OCI-LY1 (cell line): ENCODE results near the gene PGS1.

ENCODE experiments used
- H2AFZ ChIP-seq: fragments of 200-600 bp; sonication (generic), shearing (Covaris generic); 2 replicates; pipeline ENCODE4 v1.6.0; 2014; ENCODE audit warnings: antibody characterized with exemption, mild to moderate bottlenecking, low read length
- H3F3A ChIP-seq: fragments of 200-600 bp; sonication (generic), shearing (Covaris generic); 2 replicates; pipeline ENCODE4 v1.6.0; 2014; ENCODE audit warnings: mild to moderate bottlenecking, antibody characterized with exemption, low read length, moderate library complexity; ENCODE audit not compliant: insufficient read depth
- H3K27ac ChIP-seq: fragments of 200-600 bp; sonication (generic); 2 replicates; pipeline ENCODE4 v1.5.1; 2014; ENCODE audit warnings: low read length, mixed run types, mild to moderate bottlenecking, low read depth; ENCODE audit not compliant: poor library complexity, severe bottlenecking
- H3K27me3 ChIP-seq: fragments of 200-600 bp; sonication (generic); 2 replicates; pipeline ENCODE4 v1.6.0; 2014; ENCODE audit warnings: antibody characterized with exemption, mild to moderate bottlenecking, low read length, moderate library complexity; ENCODE audit not compliant: insufficient read depth
- H3K36me3 ChIP-seq: fragments of 200-600 bp; sonication (generic); 2 replicates; pipeline ENCODE4 v1.6.1; 2014; ENCODE audit warnings: mild to moderate bottlenecking, antibody characterized with exemption, low read length, moderate library complexity, mixed read lengths; ENCODE audit not compliant: insufficient read depth
- H3K4me1 ChIP-seq: fragments of 200-600 bp; sonication (generic); 2 replicates; pipeline ENCODE4 v1.5.1; 2014; ENCODE audit warnings: mild to moderate bottlenecking, low read length, moderate library complexity; ENCODE audit not compliant: insufficient read depth, severe bottlenecking
- H3K4me2 ChIP-seq: fragments of 200-600 bp; sonication (generic), shearing (Covaris generic); 2 replicates; pipeline ENCODE4 v1.6.1; 2014; ENCODE audit warnings: low read length
- H3K4me3 ChIP-seq: fragments of 200-600 bp; sonication (generic); 2 replicates; pipeline ENCODE4 v1.5.1; 2014; ENCODE audit warnings: low read length, low read depth, mild to moderate bottlenecking, mixed read lengths; ENCODE audit not compliant: poor library complexity, severe bottlenecking
- H3K79me2 ChIP-seq: fragments of 200-600 bp; shearing (Covaris generic); 2 replicates; pipeline ENCODE4 v1.6.1; 2016; ENCODE audit warnings: mixed run types, low read length, mixed read lengths; ENCODE audit not compliant: insufficient read depth
- H3K9ac ChIP-seq: fragments of 200-600 bp; sonication (generic), shearing (Covaris generic); 2 replicates; pipeline ENCODE4 v1.6.1; 2014; ENCODE audit warnings: mild to moderate bottlenecking, low read length, mixed read lengths
- H3K9me2 ChIP-seq: fragments of 200-600 bp; sonication (generic), shearing (Covaris generic); 2 replicates; pipeline ENCODE4 v1.6.1; 2014; ENCODE audit warnings: low read depth, mild to moderate bottlenecking, low read length, mixed read lengths
- H3K9me3 ChIP-seq: fragments of 200-600 bp; shearing (Covaris generic); 2 replicates; pipeline ENCODE4 v1.6.1; 2014; ENCODE audit warnings: low read length, mixed read lengths
- H4K20me1 ChIP-seq: fragments of 200-600 bp; sonication (generic), shearing (Covaris generic); 2 replicates; pipeline ENCODE4 v1.6.0; 2016; ENCODE audit warnings: mild to moderate bottlenecking, low read length; ENCODE audit not compliant: insufficient read depth
- CTCF ChIP-seq: fragments of 200-600 bp; sonication (generic), shearing (Covaris generic); IDR thresholded peaks from 2 replicates; pipeline ENCODE4 v1.5.1; 2017; ENCODE audit warnings: mild to moderate bottlenecking, antibody characterized with exemption, low read length, moderate library complexity, mixed read lengths
- EZH2 ChIP-seq: fragments of 200-600 bp; sonication (generic), shearing (Covaris generic); IDR thresholded peaks from 2 replicates; pipeline ENCODE4 v1.8.0; 2017; ENCODE audit warnings: borderline replicate concordance, mixed run types, mild to moderate bottlenecking, antibody characterized with exemption, low read length, moderate library complexity, mixed read lengths

The PGS1 gene

DNA sequence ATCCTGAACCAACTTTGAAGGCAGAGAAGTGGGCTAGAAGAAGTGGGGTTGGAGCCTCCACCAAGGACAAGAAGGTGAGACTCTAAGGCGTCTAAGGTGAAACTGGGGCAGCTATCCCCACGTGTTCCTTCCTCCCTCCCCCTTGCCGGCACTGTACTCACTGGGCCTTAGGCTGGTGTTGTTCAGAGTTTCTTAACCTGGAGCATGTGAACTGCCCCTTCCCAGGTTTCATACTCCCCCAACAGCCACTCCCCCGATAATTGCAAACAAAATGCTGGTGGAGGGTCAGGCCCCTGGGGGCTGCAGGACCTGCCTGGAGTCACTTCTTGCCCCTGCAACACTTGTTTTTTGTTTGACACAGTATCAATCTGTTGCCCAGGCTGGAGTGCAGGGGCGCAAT, 11.3 kb upstream of the PGS1 start:
- H3K4me3 ChIP-seq = no peak overlapping the region
- no peak overlapping the region for H3K4me2 ChIP-seq
- no peaks in the 10 kb centered on the region for H3K9me2 ChIP-seq
- no peaks in the 10 kb centered on the region for H4K20me1 ChIP-seq
- H3K36me3 ChIP-seq = no peaks in the 10 kb centered on the region
- no peak overlapping the region for H3K9ac ChIP-seq
- no peaks in the 10 kb centered on the region for H3K4me1 ChIP-seq
- TF ChIP-seq EZH2 = no peak
- no peak for TF ChIP-seq CTCF
- H3K9me3 ChIP-seq = no peaks in the 10 kb centered on the region
- H3K79me2 ChIP-seq = no peaks in the 10 kb centered on the region
- H3K27me3 ChIP-seq = peaks cover 14% of the 10 kb centered on the region
- no peaks in the 10 kb centered on the region for H3F3A ChIP-seq
- H2AFZ ChIP-seq = no peak overlapping the region
- H3K27ac ChIP-seq = no peak overlapping the region

DNA sequence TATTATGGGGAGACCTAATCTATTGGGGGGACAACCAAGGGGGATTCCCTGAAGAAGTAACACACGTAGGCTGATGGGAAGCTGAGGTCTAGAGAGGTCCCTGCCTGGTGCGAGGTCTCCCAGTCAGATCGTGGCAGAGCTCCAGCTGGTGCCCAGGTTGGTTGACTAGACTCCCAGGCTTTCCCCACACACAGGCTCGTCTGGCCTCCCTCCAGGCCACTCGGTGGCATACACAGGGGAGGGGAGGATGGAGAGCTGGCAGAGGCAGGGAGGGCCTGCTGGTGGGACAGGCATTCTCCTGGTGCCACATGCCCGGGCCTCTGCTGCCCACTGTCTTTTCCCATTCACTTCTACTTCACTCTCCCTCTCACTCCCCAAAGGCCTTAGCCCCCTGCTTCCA, 10.1 kb upstream of the PGS1 start:
- H3K9me3 ChIP-seq = no peaks in the 10 kb centered on the region
- H3F3A ChIP-seq = no peaks in the 10 kb centered on the region
- no peak overlapping the region for H3K4me2 ChIP-seq
- H3K79me2 ChIP-seq = no peaks in the 10 kb centered on the region
- H4K20me1 ChIP-seq = no peaks in the 10 kb centered on the region
- no peak overlapping the region for H3K27ac ChIP-seq
- H3K4me1 ChIP-seq = no peaks in the 10 kb centered on the region
- H3K9me2 ChIP-seq = no peaks in the 10 kb centered on the region
- H3K9ac ChIP-seq = no peak overlapping the region
- H2AFZ ChIP-seq = no peak overlapping the region
- no peaks in the 10 kb centered on the region for H3K36me3 ChIP-seq
- no peak overlapping the region for H3K4me3 ChIP-seq
- TF ChIP-seq CTCF (no peak), EZH2 (no peak)
- H3K27me3 ChIP-seq = peaks cover 18% of the 10 kb centered on the region

DNA sequence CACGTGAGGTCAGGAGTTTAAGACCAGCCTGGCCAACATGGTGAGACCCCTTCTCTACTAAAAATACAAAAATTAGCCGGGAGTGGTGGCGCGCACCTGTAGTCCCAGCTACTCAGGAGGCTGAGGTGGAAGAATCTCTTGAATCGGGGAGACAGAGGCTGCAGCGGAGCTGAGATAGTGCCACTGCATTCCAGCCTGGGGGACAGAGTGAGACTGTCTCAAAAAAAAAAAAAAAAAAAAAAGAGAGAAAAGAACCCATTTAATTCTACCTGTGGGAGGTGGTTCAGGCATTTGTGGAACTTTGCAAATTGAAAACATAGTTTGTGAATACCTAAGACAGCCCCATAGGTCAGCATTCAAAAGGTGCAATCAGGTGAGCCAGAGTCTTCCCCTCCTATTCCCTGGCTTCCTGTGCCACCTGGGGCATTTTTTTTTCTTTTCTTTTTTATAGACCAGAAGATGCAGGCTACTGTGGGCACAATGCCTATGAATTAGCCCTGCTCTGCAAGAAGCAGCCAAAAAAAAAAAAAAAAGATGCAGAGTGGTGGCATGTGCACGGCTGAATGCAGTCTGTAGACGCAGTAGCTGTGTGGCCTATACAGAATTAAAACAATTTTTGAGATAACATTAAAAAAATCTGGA, 9.5 kb upstream of the PGS1 start:
- no peaks in the 10 kb centered on the region for H3K36me3 ChIP-seq
- H3K9me3 ChIP-seq = no peaks in the 10 kb centered on the region
- H3K27me3 ChIP-seq = peaks cover 18% of the 10 kb centered on the region
- H3K4me2 ChIP-seq = no peak overlapping the region
- H3K9me2 ChIP-seq = no peaks in the 10 kb centered on the region
- H2AFZ ChIP-seq = no peak overlapping the region
- no peak overlapping the region for H3K4me3 ChIP-seq
- no peak overlapping the region for H3K9ac ChIP-seq
- H3F3A ChIP-seq = no peaks in the 10 kb centered on the region
- H3K27ac ChIP-seq = no peak overlapping the region
- no peaks in the 10 kb centered on the region for H4K20me1 ChIP-seq
- no peaks in the 10 kb centered on the region for H3K79me2 ChIP-seq
- H3K4me1 ChIP-seq = no peaks in the 10 kb centered on the region
- TF ChIP-seq EZH2 (no peak), CTCF (no peak)
